ENCODE results near the gene SUSD6. TPM values are rescaled to one million over a fixed set of nuclear protein-coding genes. Genes with fewer than 3 reads are reported as not detected.
A peak's percentile ranks its signal among the peaks of the same experiment; 100 is the strongest.
"Not testable (repeated sequence)": the region's sequence is repeated elsewhere in the genome, so short reads cannot be mapped to it uniquely, and the experiment has no call there.

Gene SUSD6
- total RNA-seq, 2 donors from 2014 or later: 27.3 to 70.3 TPM

GRCh38 chr14:69644814-69645213 lies 33.4 kb downstream of the SUSD6 start:
- H3K9ac ChIP-seq (ENCODE audit: low read depth in 2 of 2, low read length in 2 of 2): peak overlapping the region in 1 of 2 donors; percentile 38
- no peak for DNase-seq
- H3K27ac ChIP-seq: peak overlapping the region; percentile 80
- H3K27me3 ChIP-seq: no peaks in the 10 kb centered on the region
- H3K4me1 ChIP-seq: peaks cover 32% of the 10 kb centered on the region
- no peaks in the 10 kb centered on the region for H3K36me3 ChIP-seq
- no peak for TF ChIP-seq CTCF (IDR thresholded peaks at IDR 0.05)
- intact Hi-C loops (cut with DNase I): no loop called here
- no peaks in the 10 kb centered on the region for H3K9me3 ChIP-seq
- no peak overlapping the region for H3K4me3 ChIP-seq

- Histone ChIP-seq H3K9me3 (no peaks in the 10 kb centered on the region), H3K27me3 (no peaks in the 10 kb centered on the region), H3K4me3 (no peak overlapping the region), H3K9ac (ENCODE audit: low read depth in 2 of 2, low read length in 2 of 2) (no peak overlapping the region), H3K36me3 (no peaks in the 10 kb centered on the region), H3K27ac (peak overlapping the region; percentile 81), H3K4me1 (peaks cover 55% of the 10 kb centered on the region)
- no peak for DNase-seq
- no peak for TF ChIP-seq CTCF (IDR thresholded peaks at IDR 0.05)
- intact Hi-C loops (cut with DNase I): no loop called here
Measured at GRCh38 chr14:69647213-69647612, 35.8 kb downstream of the SUSD6 start.

GRCh38 chr14:69647642-69648041 lies 36.2 kb downstream of the SUSD6 start:
- intact Hi-C loops (cut with DNase I); DNase-seq; H3K36me3 ChIP-seq; H3K27me3 ChIP-seq; H3K9me3 ChIP-seq; H3K9ac ChIP-seq (ENCODE audit: low read depth in 2 of 2, low read length in 2 of 2); H3K4me3 ChIP-seq: not testable (repeated sequence)
- Histone ChIP-seq H3K27ac (peak overlapping the region; percentile 81), H3K4me1 (peaks cover 59% of the 10 kb centered on the region)

GRCh38 chr14:69648480-69649451 lies 37.4 kb downstream of the SUSD6 start:
- peak overlapping the region; percentile 81 for H3K27ac ChIP-seq
- H3K4me3 ChIP-seq: no peak overlapping the region
- no peak for DNase-seq
- TF ChIP-seq CTCF (IDR thresholded peaks at IDR 0.05): no peak
- H3K27me3 ChIP-seq: no peaks in the 10 kb centered on the region
- H3K4me1 ChIP-seq: peaks cover 57% of the 10 kb centered on the region
- H3K9ac ChIP-seq (ENCODE audit: low read depth in 2 of 2, low read length in 2 of 2): peak overlapping the region in 1 of 2 donors; percentile 70
- no peaks in the 10 kb centered on the region for H3K36me3 ChIP-seq
- intact Hi-C loops (cut with DNase I): no loop called here
- no peaks in the 10 kb centered on the region for H3K9me3 ChIP-seq

GRCh38 chr14:69650948-69651369 lies 39.6 kb downstream of the SUSD6 start:
- H3K27me3 ChIP-seq: no peaks in the 10 kb centered on the region
- intact Hi-C loops (cut with DNase I): no loop called here
- TF ChIP-seq CTCF (IDR thresholded peaks at IDR 0.05): no peak
- H3K4me1 ChIP-seq: peaks cover 49% of the 10 kb centered on the region
- H3K9ac ChIP-seq (ENCODE audit: low read depth in 2 of 2, low read length in 2 of 2): peak overlapping the region in 1 of 2 donors; percentile 56
- no peak for DNase-seq
- no peaks in the 10 kb centered on the region for H3K36me3 ChIP-seq
- H3K27ac ChIP-seq: peak overlapping the region; percentile 62
- H3K9me3 ChIP-seq: no peaks in the 10 kb centered on the region
- no peak overlapping the region for H3K4me3 ChIP-seq

- peak overlapping the region in 1 of 2 donors; percentile 56 for H3K9ac ChIP-seq (ENCODE audit: low read depth in 2 of 2, low read length in 2 of 2)
- no peaks in the 10 kb centered on the region for H3K36me3 ChIP-seq
- no peak for TF ChIP-seq CTCF (IDR thresholded peaks at IDR 0.05)
- H3K9me3 ChIP-seq: no peaks in the 10 kb centered on the region
- H3K4me3 ChIP-seq: no peak overlapping the region
- H3K27ac ChIP-seq: peak overlapping the region; percentile 62
- intact Hi-C loops (cut with DNase I): no loop called here
- no peaks in the 10 kb centered on the region for H3K27me3 ChIP-seq
- H3K4me1 ChIP-seq: peaks cover 49% of the 10 kb centered on the region
- DNase-seq: no peak
Measured at GRCh38 chr14:69651664-69652063, 40.3 kb downstream of the SUSD6 start.
